IMR-90 (cell line): ENCODE measurements around the gene CLEC16A. TPM values are rescaled to one million over a fixed set of nuclear protein-coding genes. Genes with fewer than 3 reads are reported as not detected.

Source experiments
- ATAC-seq: fragments of 200-7000 bp; cut with Tn5 transposase; 2 replicates; pipeline ENCODE4 v1.9.1; 2020; ENCODE audit warnings: low read depth, mild to moderate bottlenecking, moderate library complexity
- BruUV-seq: library from RNA; stranded (reverse); fragments of 400-500 nt; replicated peaks from 2 replicates; lab custom pipeline; 2021; lab: Mats Ljungman, UMichigan
- CTCF ChIA-PET: fragments of 300-600 bp; formaldehyde crosslinking; extraction: SDS; loops from one replicate; lab custom pipeline; 2021; ENCODE audit warnings: antibody characterized with exemption; lab: Yijun Ruan, JAX
- POLR2A ChIA-PET: fragments of 300-600 bp; sonication (Branson Sonifier 250); formaldehyde crosslinking; loops from one replicate; lab custom pipeline; 2022; ENCODE audit warnings: antibody characterized with exemption; ENCODE audit not compliant: unreplicated experiment; lab: Charles Lee
- DNase-seq: peaks from one replicate; pipeline ENCODE4 v3.0.0; 2013
- H2AFZ ChIP-seq: replicated peaks from 2 replicates; pipeline ENCODE3; 2013; ENCODE audit warnings: low read length, mild to moderate bottlenecking; ENCODE audit not compliant: poor library complexity
- H2AK5ac ChIP-seq: 2 replicates; pipeline ENCODE4 v1.6.1; 2013; ENCODE audit warnings: low read depth, low read length, inconsistent platforms
- H2AK9ac ChIP-seq: replicated peaks from 2 replicates; pipeline ENCODE3; 2013; ENCODE audit warnings: mild to moderate bottlenecking, low read depth, low read length, moderate library complexity; ENCODE audit not compliant: poor library complexity
- H2BK120ac ChIP-seq: 2 replicates; pipeline ENCODE4 v1.6.1; 2013; ENCODE audit warnings: low read depth, low read length, inconsistent platforms
- H2BK15ac ChIP-seq: 3 replicates; pipeline ENCODE4 v1.6.1; 2013; ENCODE audit warnings: low read depth, low read length, inconsistent platforms
- H2BK20ac ChIP-seq: 2 replicates; pipeline ENCODE4 v1.6.1; 2013; ENCODE audit warnings: low read depth, mild to moderate bottlenecking, inconsistent platforms, low read length, moderate library complexity
- H2BK5ac ChIP-seq: 2 replicates; pipeline ENCODE4 v1.6.1; 2013; ENCODE audit warnings: mild to moderate bottlenecking, low read depth, low read length, inconsistent platforms; ENCODE audit not compliant: poor library complexity, severe bottlenecking
- H3K14ac ChIP-seq: replicated peaks from 2 replicates; pipeline ENCODE4 v1.6.1; 2013; ENCODE audit warnings: low read depth, low read length, inconsistent platforms
- H3K18ac ChIP-seq: 2 replicates; pipeline ENCODE4 v1.6.1; 2013; ENCODE audit warnings: low read depth, low read length, control low read depth
- H3K23ac ChIP-seq: 2 replicates; pipeline ENCODE4 v1.6.1; 2013; ENCODE audit warnings: low read depth, low read length, inconsistent platforms
- H3K27ac ChIP-seq: 2 replicates; pipeline ENCODE4 v1.5.1; 2013; ENCODE audit warnings: mild to moderate bottlenecking, control low read depth, low read length; ENCODE audit not compliant: insufficient read depth
- H3K27me3 ChIP-seq: 2 replicates; pipeline ENCODE4 v1.6.1; 2013; ENCODE audit warnings: low read length; ENCODE audit not compliant: control insufficient read depth, insufficient read depth
- H3K36me3 ChIP-seq: 2 replicates; pipeline ENCODE4 v1.6.1; 2013; ENCODE audit warnings: low read length, mixed read lengths; ENCODE audit not compliant: control insufficient read depth, insufficient read depth
- H3K4ac ChIP-seq: 2 replicates; pipeline ENCODE4 v1.6.1; 2013; ENCODE audit warnings: low read depth, low read length, inconsistent platforms
- H3K4me1 ChIP-seq: 2 replicates; pipeline ENCODE4 v1.6.1; 2013; ENCODE audit warnings: low read length, mixed read lengths; ENCODE audit not compliant: control insufficient read depth, insufficient read depth
- H3K4me2 ChIP-seq: 2 replicates; pipeline ENCODE4 v1.6.1; 2013; ENCODE audit warnings: low read depth, mild to moderate bottlenecking, control low read depth, low read length, moderate library complexity
- H3K4me3 ChIP-seq: 2 replicates; pipeline ENCODE4 v1.5.1; 2013; ENCODE audit warnings: low read depth, mild to moderate bottlenecking, control low read depth, low read length, moderate library complexity; ENCODE audit not compliant: insufficient read depth
- H3K56ac ChIP-seq: 2 replicates; pipeline ENCODE4 v1.6.1; 2013; ENCODE audit warnings: low read length, inconsistent platforms; ENCODE audit not compliant: insufficient read depth; ENCODE audit errors: extremely low read depth
- H3K79me1 ChIP-seq, 2 experiments: 2 replicates each; pipeline ENCODE4 v1.6.1; 2013; ENCODE audit warnings: low read length in 2 of 2, inconsistent platforms in 1 of 2, low read depth in 1 of 2
- H3K9ac ChIP-seq: 2 replicates; pipeline ENCODE4 v1.6.1; 2013; ENCODE audit warnings: low read depth, low read length, control low read depth
- H3K9me1 ChIP-seq: 2 replicates; pipeline ENCODE4 v1.6.1; 2013; ENCODE audit warnings: low read length, inconsistent platforms; ENCODE audit not compliant: insufficient read depth
- H3K9me3 ChIP-seq: 2 replicates; pipeline ENCODE4 v1.6.1; 2013; ENCODE audit warnings: low read length; ENCODE audit not compliant: control insufficient read depth, insufficient read depth
- H4K20me1 ChIP-seq: 2 replicates; pipeline ENCODE4 v1.6.1; 2013; ENCODE audit warnings: low read length, inconsistent platforms; ENCODE audit not compliant: insufficient read depth
- H4K5ac ChIP-seq: 2 replicates; pipeline ENCODE4 v1.6.1; 2013; ENCODE audit warnings: mild to moderate bottlenecking, low read depth, low read length, control low read depth
- H4K8ac ChIP-seq, 2 experiments: 2 replicates each; pipeline ENCODE4 v1.6.1; 2013; ENCODE audit warnings: low read depth in 2 of 2, low read length in 2 of 2, control low read depth in 1 of 2, inconsistent platforms in 1 of 2
- H4K91ac ChIP-seq: 2 replicates; pipeline ENCODE4 v1.6.1; 2013; ENCODE audit warnings: low read depth, low read length, inconsistent platforms; ENCODE audit not compliant: insufficient read depth
- BHLHE40 ChIP-seq: fragments of 150-350 bp; IDR thresholded peaks from 2 replicates; pipeline ENCODE4 v1.6.1; 2016; ENCODE audit warnings: mild to moderate bottlenecking, low read depth, low read length
- CHD1 ChIP-seq: IDR thresholded peaks from 2 replicates; pipeline ENCODE4 v1.6.1; 2012; ENCODE audit warnings: low read depth, low read length, improper control_type of control experiment
- FOS ChIP-seq: fragments of 150-350 bp; IDR thresholded peaks from 2 replicates; pipeline ENCODE4 v1.6.1; 2016; ENCODE audit warnings: low read depth, low read length
- MAFK ChIP-seq: IDR thresholded peaks from 2 replicates; pipeline ENCODE4 v1.6.1; 2012; ENCODE audit warnings: low read depth, low read length, improper control_type of control experiment
- MAZ ChIP-seq: IDR thresholded peaks from 2 replicates; pipeline ENCODE4 v1.6.1; 2012; ENCODE audit warnings: low read depth, mild to moderate bottlenecking, low read length, improper control_type of control experiment, moderate library complexity, borderline replicate concordance
- MXI1 ChIP-seq: IDR thresholded peaks from 2 replicates; pipeline ENCODE4 v1.6.1; 2012; ENCODE audit warnings: low read depth, mild to moderate bottlenecking, low read length, moderate library complexity, borderline replicate concordance
- NFE2L2 ChIP-seq: fragments of 150-350 bp; IDR thresholded peaks from 2 replicates; pipeline ENCODE4 v1.6.1; 2016; ENCODE audit warnings: low read depth, mild to moderate bottlenecking, low read length
- POLR2A ChIP-seq: IDR thresholded peaks from 2 replicates; pipeline ENCODE4 v1.6.1; 2012; ENCODE audit warnings: mild to moderate bottlenecking, low read depth, low read length
- RAD21 ChIP-seq: IDR thresholded peaks from 2 replicates; pipeline ENCODE4 v1.6.1; 2012; ENCODE audit warnings: low read length, improper control_type of control experiment
- RCOR1 ChIP-seq: IDR thresholded peaks from 2 replicates; pipeline ENCODE4 v1.6.1; 2012; ENCODE audit warnings: mild to moderate bottlenecking, low read length, improper control_type of control experiment; ENCODE audit not compliant: insufficient replicate concordance
- RFX5 ChIP-seq: IDR thresholded peaks from 2 replicates; pipeline ENCODE4 v1.8.0; 2012; ENCODE audit warnings: low read depth, mild to moderate bottlenecking, low read length, moderate library complexity
- SMC3 ChIP-seq: fragments of 150-350 bp; IDR thresholded peaks from 2 replicates; pipeline ENCODE4 v1.6.1; 2016; ENCODE audit warnings: low read depth, mild to moderate bottlenecking, antibody characterized with exemption, low read length, moderate library complexity
- USF2 ChIP-seq: fragments of 150-350 bp; IDR thresholded peaks from 2 replicates; pipeline ENCODE4 v1.6.1; 2017; ENCODE audit warnings: mild to moderate bottlenecking, antibody characterized with exemption, low read length, low read depth
- WGBS, 2 experiments: methylation state at CpG; one replicate each; pipeline versions ENCODE4 v1.1.5 to v1.1.7; 2013; ENCODE audit warnings: missing lambda C conversion rate in 2 of 2; ENCODE audit not compliant: insufficient read length in 1 of 2; ENCODE audit errors: extremely low coverage in 2 of 2; 5-methylcytosine and 5-hydroxymethylcytosine counted together
- dilution Hi-C: fragments of 300-500 bp; cut with HindIII; formaldehyde crosslinking; loops from one replicate; pipeline ENCODE4 v1.14.3; 2018; ENCODE audit warnings: low sequenced_read_pairs; ENCODE audit not compliant: unreplicated experiment
- in situ Hi-C: fragments of 300-500 bp; cut with MboI; formaldehyde crosslinking; loops from 3 replicates; pipeline ENCODE4 v1.14.3; 2019; ENCODE audit warnings: low sequenced_read_pairs, inconsistent platforms, mixed read lengths
- intact Hi-C: fragments of 100-400 bp; cut with micrococcal nuclease; formaldehyde crosslinking; loops from 2 replicates; pipeline ENCODE4 v1.10.0; 2022
- polyA plus RNA-seq, 3 experiments: library from polyadenylated mRNA; depleted of rRNA; stranded (reverse); fragments of >200 nt; gene quantifications; 2 replicates each; pipeline ENCODE4 v1.2.3, GENCODE V29; 2012; ENCODE audit warnings: low replicate concordance in 1 of 3
- total RNA-seq: library from RNA; depleted of rRNA; stranded (reverse); fragments of >200 nt; gene quantifications from 2 replicates; pipeline ENCODE4 v1.2.3, GENCODE V29; 2012
- TF ChIP-seq, protein P1 (sequence below): fragments of 150-350 bp; IDR thresholded peaks from 2 replicates; pipeline ENCODE4 v1.6.1; 2016; ENCODE audit warnings: low read depth, mild to moderate bottlenecking, low read length, moderate library complexity, borderline replicate concordance

Gene CLEC16A
- total and polyA plus RNA-seq, 2 of the 4 experiments (the other 2 are of a cell fraction), result 15.9 to 16.5 TPM

- TF ChIP-seq RFX5, result no peak
- no peak for TF ChIP-seq RAD21
- no peak for TF ChIP-seq MAZ
- TF ChIP-seq FOS, result no peak
- TF ChIP-seq, protein P1, sequence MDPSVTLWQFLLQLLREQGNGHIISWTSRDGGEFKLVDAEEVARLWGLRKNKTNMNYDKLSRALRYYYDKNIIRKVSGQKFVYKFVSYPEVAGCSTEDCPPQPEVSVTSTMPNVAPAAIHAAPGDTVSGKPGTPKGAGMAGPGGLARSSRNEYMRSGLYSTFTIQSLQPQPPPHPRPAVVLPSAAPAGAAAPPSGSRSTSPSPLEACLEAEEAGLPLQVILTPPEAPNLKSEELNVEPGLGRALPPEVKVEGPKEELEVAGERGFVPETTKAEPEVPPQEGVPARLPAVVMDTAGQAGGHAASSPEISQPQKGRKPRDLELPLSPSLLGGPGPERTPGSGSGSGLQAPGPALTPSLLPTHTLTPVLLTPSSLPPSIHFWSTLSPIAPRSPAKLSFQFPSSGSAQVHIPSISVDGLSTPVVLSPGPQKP, result no peak
- TF ChIP-seq SMC3, result no peak
- TF ChIP-seq BHLHE40, result no peak
- no peak for TF ChIP-seq RCOR1
- TF ChIP-seq POLR2A, result no peak
- no peak for TF ChIP-seq USF2
- no peak for TF ChIP-seq MAFK
- TF ChIP-seq MXI1, result no peak
- TF ChIP-seq NFE2L2, result no peak
- no peak for TF ChIP-seq CHD1
- intact Hi-C loops, result no loop called here
- 100% methylated on average over 4 of the region's 7 CpGs; no CpG with 5 or more reads in 1 of the 2 experiments for WGBS, 2 experiments
- Histone ChIP-seq H3K14ac (no peak overlapping the region), H3K27me3 (no peaks in the 10 kb centered on the region), H3K23ac (no peak overlapping the region), H2AK5ac (no peak overlapping the region), H3K36me3 (no peaks in the 10 kb centered on the region), H3K9ac (no peak overlapping the region), H2AK9ac (no peak overlapping the region), H2BK20ac (no peak overlapping the region), H4K20me1 (no peaks in the 10 kb centered on the region), H3K4me1 (peaks cover 18% of the 10 kb centered on the region), H2BK15ac (no peak overlapping the region), H2AFZ (no peak overlapping the region), H3K4ac (no peak overlapping the region), H4K5ac (no peak overlapping the region), H3K18ac (no peak overlapping the region), H3K56ac (no peak overlapping the region), H2BK120ac (no peak overlapping the region), H3K9me1 (peaks cover 10% of the 10 kb centered on the region; the same call in 1 of the 2 replicates), H3K4me2 (no peak overlapping the region), H2BK5ac (no peak overlapping the region), H3K4me3 (no peak overlapping the region), H4K8ac (no peak overlapping the region), H4K91ac (peak overlapping the region; percentile 40; the same call in 1 of the 2 replicates), H3K79me1 (peaks cover 0 to 3% of the 10 kb centered on the region in 2 experiments; a peak in 1 of 4 replicates), H3K9me3 (no peaks in the 10 kb centered on the region), H3K27ac (no peak overlapping the region)
- ChIA-PET CTCF (interaction anchor here (1.2 kb wide), 1 partner anchor 8 kb away, joined by 3 read pairs; no protein-coding TSS in a partner anchor), POLR2A (no interaction called here)
- DNase-seq, result no peak
- no TSS peak for BruUV-seq
- no peak for ATAC-seq
- dilution Hi-C loops, result no loop called here
- in situ Hi-C loops, result no loop called here
Measured at GRCh38 chr16:11142261-11142630, 197.9 kb downstream of the CLEC16A start.
